Astrocyte (in vitro differentiated cells and primary cell): ENCODE data around the gene SFTPD.
"Not testable (repeated sequence)": the region's sequence is repeated elsewhere in the genome, so short reads cannot be mapped to it uniquely, and the experiment has no call there.

Source experiments
- EZH2 ChIP-seq: IDR thresholded peaks from 2 replicates; pipeline ENCODE4 v1.6.1; 2012; ENCODE audit warnings: mild to moderate bottlenecking, low read length, inconsistent platforms; ENCODE audit not compliant: insufficient read depth
- TF ChIP-seq, protein P1 (sequence below): IDR thresholded peaks from 2 replicates; pipeline ENCODE4 v1.5.1; 2011; ENCODE audit warnings: low read depth, mild to moderate bottlenecking, inconsistent platforms, low read length, moderate library complexity; ENCODE audit not compliant: insufficient read depth

DNA sequence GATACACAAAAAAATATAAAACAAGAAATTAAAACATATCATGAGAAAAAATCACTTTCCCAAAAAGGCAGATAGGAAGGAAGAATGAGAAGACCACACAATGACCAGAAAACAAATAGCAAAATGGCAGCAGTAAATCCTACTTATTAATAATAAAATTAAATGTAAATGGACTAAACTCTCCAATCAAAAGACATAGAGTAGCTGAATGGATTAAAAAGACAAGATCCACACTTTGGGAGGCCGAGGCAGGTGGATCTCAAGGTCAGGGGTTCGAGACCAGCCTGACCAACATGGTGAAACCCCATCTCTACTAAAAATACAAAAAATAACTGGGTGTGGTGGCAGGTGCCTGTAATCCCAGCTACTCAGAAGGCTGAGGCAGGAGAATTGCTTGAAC is 39.3 kb upstream of the SFTPD start:
- TF ChIP-seq, protein P1, sequence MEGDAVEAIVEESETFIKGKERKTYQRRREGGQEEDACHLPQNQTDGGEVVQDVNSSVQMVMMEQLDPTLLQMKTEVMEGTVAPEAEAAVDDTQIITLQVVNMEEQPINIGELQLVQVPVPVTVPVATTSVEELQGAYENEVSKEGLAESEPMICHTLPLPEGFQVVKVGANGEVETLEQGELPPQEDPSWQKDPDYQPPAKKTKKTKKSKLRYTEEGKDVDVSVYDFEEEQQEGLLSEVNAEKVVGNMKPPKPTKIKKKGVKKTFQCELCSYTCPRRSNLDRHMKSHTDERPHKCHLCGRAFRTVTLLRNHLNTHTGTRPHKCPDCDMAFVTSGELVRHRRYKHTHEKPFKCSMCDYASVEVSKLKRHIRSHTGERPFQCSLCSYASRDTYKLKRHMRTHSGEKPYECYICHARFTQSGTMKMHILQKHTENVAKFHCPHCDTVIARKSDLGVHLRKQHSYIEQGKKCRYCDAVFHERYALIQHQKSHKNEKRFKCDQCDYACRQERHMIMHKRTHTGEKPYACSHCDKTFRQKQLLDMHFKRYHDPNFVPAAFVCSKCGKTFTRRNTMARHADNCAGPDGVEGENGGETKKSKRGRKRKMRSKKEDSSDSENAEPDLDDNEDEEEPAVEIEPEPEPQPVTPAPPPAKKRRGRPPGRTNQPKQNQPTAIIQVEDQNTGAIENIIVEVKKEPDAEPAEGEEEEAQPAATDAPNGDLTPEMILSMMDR, result not testable (repeated sequence)
- TF ChIP-seq EZH2, result not testable (repeated sequence)
